GM19025 (cell line): ENCODE results near the gene ALOXE3.
"Not testable (repeated sequence)": the region's sequence is repeated elsewhere in the genome, so short reads cannot be mapped to it uniquely, and the experiment has no call there.

Experiments used
- ATAC-seq: cut with Tn5 transposase; IDR thresholded peaks from one replicate; pipeline ENCODE4 v1.9.1; 2021; ENCODE audit warnings: mild to moderate bottlenecking, low read depth, moderate library complexity; ENCODE audit not compliant: unreplicated experiment

ALOXE3 gene

DNA sequence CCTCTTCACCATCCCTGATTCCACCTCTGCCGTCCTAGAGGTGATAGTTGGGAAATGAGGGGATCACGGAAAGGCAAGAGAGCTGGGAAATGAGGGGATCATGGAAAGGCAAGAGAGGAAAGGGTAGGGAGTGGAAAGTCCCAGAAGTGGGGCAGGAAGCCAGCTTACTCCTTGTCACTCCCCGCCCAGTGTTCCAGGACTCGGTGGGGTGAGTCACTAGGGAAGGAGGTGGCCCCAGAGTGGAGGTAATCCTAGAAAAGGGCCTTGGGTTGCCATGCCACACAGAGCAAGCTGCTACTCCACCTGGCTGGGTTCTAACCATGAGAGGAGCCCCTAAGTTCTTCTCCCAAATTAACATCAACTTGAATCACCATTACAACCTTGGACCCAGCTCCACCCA, 14.8 kb downstream of the ALOXE3 start:
- no peak for ATAC-seq

DNA sequence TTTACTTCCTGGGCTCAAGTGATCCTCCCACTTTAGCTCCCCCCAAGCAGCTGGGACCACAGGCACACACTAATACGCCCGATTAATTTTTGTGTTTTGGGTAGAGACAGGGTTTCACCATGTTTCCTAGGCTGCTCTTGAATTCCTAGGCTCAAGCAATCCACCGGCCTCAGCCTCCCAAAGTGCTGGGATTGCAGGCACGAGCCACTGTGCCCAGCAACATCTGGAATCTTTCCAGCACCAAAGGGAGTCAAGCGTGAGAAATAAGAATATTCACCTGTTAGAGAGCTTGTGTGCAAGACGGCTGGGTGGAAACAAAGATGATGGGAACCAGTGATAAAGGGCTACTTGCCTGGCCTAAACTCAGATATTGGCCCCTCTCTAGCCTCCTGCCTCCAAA, 16.6 kb downstream of the ALOXE3 start:
- no peak for ATAC-seq

DNA sequence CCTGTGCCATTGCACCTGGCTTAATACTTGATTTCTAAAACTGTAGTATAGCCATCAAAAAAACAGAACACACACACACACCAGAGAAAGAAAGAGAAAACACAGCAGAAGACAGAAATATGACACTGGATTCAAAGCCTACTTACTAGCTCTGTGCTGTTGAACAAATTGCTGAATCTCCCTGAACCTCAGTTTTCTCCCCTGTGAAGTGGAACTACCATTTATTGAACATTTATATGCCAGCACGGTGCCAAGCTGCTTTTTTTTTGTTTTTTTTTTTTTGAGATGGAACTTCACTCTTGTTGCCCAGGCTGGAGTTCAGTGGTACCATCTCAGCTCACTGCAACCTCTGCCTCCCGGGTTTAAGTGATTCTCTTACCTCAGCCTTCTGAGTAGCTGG, 17.6 kb downstream of the ALOXE3 start:
- ATAC-seq = no peak

DNA sequence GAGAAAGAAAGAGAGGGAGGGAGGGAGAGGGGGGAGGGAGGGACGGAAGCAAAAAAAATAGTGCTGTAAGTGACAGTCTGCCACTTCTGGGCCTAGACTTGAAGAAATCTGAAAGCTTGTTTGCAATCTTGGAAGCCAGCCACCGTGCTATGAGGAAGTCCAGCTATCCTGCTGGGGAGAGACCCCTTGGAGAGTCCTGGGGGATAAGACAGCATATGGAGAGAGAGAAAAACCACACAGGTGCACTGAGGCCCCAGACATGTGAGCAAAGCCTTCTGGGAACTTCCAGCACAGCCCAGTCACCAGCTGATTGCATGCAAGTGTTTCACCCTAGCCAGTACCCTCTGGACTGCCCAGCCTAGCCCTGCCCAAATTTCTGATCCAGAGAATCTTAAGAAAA, 18.2 kb downstream of the ALOXE3 start:
- ATAC-seq = no peak

DNA sequence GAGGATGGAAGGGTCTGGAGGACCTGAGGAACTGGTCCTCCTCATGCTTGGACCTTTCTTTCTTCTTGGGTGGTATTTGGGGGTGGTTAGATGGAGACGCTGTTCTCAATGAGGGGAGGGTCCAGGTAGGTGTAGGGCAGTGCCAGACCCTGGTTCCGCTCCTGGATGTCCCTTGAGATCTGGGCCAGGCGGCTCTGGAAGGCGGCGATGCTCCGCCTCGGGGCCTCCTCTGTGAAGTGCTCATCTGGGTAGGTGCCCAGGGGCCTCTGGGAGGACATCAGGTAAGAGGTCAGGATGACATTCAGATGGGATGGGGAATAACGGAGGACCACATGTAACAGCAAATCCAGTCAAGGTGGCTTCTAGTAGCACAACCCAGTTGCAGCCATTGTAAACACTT, 21.8 kb downstream of the ALOXE3 start:
- no peak for ATAC-seq

DNA sequence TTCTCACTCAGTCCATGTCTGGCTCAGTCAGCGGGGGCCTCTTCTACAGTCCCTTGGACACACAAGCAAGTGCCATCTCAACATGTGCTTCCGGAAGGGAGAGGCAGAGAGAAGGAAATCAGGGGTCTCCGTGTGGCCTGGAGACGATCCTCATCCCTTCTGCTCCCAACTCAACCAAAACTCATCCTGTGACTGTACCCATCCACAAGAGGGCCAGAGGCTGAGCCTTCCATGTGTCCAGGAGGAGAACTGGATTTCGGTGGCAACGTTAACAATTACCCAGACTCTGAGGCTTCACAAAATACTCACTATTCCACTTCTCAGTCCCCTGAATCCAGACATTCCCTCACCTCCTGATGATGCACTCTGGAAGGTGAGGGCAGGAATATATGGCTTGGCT, 23.0 kb downstream of the ALOXE3 start:
- ATAC-seq = no peak

DNA sequence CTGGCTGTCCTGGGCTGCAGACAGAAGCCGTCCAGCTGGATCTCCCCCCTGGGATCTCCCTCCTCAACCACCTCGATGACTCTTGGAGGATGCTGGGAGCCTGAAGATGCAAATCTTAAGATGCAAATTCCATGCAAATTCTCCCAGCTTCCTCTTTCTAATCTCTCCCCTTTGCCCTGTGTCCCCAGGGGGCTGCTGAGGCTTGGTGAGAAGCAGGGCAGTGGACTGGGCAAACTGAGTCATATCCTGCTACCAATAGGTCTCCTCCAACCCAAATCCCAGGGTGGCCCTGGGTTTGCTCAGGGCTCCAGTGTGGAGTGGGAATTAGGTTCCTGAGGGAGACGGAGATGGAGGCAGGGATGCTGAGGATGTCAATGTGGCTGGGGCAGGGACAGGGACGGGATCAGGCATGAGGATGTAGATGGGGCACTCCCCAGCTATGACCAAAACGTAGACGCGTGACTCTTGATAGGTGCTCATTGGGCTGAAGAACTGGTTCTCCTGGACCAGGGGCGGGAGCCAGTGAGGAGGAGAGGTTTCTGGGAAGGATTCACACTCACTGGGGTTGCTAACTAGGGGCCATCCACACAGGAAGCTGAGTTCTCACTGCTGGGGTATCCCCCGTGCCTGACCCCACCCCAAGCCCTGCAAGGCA, 27.2 kb downstream of the ALOXE3 start:
- no peak for ATAC-seq

DNA sequence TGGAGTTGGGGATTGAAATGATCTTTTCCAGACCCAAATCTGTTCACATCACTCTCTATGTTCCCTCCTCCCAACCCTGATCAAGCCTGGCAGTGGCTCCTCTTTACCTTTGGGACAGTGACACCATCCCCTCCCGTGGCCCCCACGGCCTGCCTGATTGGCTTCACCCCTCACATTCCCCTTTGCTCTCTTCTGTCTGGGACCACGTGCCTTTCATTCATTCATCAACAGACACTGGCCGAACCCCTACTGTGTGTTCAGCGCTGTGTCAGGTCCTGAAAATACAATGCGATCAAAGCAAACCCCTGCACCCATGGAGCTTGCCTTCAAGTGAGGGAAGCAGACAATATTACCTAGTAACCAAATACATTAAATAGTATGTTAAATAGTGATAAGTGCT, 28.6 kb downstream of the ALOXE3 start:
- ATAC-seq = no peak

DNA sequence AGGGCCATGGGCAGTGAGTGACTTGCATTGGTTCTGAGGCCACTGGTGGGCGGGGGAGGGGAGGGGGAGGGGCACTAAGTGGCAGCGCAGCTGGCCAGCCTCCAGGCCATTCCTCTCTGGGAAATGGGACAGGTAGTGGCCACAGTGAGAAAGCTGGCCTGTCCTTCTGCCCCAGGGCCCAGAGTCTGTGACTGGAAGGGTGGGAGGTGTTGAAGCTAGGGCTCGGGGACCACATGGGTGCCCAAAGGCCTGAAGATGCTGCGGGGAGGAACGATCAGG, 30.4 kb downstream of the ALOXE3 start:
- ATAC-seq = no peak

DNA sequence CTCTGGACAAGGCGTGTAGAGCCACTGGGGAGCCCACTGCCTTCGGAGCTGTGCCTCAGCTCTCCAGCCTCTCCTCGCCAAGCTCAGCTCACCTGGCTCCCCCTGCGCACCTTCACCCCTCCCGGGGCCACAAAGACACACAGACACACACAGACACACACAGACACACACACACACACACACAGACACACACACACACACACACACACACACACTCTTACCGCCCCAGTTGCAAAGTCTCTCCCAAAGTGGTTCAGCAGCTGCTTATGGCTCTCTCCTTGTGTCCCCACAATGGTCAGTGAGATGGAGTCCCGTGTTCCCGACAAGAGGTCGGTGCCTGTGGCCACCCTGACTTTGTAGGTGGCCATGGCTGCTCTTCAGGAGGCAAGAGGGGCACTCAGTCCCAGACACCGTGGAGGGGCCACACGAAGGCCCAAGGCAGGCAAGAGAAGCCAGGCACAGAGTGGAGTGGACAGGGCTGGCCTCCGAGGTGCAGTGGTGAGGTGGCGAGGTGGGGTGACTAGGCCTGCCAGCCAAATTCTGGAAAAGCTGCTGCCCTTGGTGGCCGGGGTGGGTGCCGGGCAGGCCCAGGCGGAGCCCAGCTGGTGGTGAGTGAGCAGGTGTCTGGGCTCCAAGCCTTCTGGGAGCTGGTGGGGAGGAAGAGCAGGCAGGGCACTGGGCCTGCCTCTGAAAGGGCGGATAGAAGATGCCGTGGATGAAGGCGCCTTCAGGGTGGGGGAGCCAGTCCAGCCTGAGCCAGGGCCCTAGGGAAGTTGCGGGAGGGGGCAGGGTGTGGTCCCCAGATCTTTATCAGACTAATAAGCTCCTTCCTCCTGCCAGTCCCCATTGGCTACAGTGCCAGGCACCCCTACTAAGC, 31.0 kb downstream of the ALOXE3 start, which contains the start of gene ALOX12B:
TSS of gene ALOX12B (minus strand) at position 642 of the 877 bp plus-strand sequence. CDS start at position 368, 274 bp downstream.
- no peak for ATAC-seq

DNA sequence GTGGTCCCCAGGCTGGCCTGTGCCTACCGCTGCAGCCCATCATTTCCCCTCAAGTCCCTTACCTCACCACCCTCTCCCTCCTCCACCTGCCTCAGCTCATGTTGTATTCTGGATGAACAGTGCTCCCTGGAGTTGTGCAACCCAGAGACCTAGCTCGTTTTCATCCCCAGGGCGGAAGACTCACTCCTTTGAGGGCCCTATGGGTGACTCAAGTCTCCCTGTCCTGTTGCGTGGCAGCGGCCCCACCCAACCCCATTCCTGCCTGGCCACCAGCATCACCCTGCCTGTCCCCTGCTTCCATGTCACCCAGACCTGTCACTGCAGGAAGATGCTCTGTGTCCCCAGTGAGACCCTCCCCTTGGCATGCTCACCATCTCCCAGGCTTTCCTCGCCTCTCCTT, 34.1 kb downstream of the ALOXE3 start:
- ATAC-seq = no peak

DNA sequence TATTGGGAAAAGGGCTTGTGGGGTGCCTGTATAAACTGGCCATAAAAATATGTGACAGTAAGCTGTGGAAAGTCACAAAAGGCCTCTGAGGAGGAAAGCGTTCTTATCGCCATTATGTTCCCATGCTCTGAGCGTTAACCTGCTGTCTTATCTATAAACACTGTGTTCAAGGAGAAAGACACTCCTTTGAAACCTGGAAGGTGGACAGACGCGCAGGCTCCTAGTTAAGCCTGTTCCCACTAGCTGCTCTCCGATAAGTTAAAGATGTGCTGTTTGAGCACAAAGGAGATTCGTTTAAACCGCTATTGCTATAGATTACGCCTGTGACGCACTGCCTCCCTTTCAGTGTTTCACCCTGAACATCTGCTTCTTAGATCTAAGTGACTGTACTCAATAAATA, 36.0 kb downstream of the ALOXE3 start:
- ATAC-seq = no peak

DNA sequence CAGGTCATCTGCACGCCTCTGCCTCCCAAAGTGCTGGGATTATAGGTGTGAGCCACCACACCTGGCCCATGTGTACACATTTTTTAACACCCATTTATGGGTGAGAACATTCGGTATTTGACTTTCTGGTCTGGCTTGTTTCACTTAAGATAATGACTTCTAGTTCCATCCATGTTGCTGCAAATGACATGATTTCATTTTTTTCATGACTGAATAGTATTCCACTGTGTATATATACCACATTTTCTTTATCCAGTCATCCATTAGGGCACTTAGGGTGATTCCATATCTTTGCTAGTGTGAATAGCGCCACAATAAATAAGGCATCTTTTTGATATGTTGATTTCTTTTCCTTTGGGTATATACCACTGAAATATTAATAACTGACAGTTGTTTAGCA, 36.4 kb downstream of the ALOXE3 start:
- ATAC-seq = no peak

DNA sequence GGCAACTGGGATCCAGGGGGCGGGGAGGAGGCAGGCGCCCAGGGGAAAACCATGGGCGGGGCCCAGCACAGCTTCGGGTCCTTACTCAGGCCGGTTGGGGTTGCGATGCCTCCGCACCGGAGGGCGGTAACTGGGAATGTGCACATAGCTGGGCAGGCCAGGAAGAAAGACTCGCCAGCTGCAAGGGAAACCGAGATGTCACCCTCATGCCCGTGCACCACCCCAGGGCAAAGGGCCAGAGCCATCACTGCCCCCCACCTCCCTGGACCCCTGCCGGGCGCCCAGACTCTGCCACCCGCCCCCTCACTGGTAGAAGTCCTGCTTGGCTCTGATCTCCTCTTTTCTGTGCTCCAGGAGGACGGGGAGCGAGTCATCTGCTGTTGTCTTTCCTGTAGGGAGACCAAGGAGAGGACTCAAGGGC, 37.5 kb downstream of the ALOXE3 start:
- ATAC-seq = no peak

DNA sequence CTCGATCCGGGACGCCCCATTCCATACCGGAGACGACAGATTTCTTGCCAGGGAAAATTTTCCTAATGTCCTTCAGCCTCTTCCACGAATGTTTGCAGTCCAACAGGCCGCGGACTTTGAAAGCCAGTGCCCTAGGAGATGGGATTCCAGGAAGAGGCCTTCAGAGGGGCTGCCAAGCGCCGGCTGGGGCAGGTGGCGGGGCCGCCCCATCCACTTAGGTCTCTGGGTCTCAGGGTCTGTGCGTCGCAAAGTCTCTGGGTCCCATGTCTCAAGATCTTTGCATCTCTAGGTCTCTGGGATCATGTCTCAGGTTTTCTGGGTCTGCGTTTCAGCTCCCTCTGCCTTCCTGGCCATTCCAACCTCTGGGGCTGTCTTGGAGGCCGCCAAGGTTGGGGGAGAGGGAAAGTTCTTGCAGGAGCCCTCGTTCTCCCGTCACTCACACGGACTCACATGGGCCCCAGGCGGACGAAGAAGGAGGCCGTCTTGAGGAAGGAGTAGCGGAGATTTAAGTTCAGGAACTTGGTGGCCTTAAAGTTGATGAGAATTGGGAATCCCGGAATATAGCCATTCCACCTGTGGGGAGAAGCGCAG, 38.0 kb downstream of the ALOXE3 start:
- ATAC-seq = no peak

DNA sequence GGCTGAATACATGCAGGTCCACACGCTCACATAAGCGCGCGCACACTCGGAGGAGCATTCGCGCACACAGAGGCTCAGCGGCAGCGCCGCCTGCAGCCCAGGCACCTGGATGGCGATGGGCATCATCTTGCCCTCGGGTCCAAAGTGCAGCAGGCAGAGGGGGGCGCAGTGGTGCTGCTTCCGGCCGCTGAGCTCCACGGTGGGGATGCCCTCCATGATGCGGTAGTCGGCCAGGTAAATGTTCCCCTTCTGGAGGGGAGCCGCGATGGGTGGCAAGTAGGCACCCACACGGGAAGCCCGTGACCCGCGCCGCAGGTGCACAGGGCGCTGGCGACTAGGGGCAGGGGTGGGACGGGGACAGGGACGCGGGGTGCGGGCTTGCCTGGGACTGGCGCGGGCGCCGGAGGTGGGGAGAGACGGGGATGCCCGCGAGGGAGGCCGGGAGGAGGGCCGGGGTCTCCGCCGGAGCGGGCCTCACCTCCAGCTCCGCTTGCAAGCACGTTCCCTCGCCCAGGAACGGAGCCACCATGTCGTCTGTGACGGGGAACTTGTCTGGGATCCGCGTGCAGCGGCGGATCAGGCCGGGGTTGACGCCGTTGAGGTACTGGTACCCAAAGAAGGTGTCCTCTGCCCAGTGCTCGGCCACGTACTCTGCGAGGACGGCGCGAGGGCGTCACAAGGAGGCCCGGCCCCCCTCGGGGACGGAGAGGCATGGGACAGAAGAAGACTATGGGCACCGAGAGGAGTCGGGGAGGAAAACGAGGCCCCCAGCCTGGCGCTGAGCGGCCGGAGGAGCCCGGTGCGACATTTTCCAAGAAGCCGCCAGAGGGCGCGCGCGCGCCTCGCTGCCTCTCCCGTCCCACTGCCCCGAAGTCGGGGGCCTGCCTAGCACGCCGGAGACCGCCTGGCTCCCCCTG, 38.8 kb downstream of the ALOXE3 start:
- no peak for ATAC-seq

DNA sequence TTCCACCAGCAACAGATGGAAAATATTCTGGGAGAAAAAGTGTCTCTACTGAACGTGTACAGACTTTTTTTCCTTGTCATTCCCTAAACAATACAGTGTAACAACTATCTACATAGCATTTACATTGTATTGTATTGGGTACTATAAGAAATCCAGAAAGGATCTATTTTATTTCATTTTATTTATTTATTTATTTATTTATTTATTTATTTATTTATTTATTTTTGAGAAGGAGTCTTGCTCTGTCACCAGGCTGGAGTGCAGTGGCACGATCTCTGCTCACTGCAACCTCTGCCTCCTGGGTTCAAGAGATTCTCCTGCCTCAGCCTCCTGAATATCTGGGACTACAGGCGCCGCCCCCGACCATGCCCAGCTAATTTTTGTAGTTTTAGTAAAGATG, 40.4 kb downstream of the ALOXE3 start:
- ATAC-seq = not testable (repeated sequence)

DNA sequence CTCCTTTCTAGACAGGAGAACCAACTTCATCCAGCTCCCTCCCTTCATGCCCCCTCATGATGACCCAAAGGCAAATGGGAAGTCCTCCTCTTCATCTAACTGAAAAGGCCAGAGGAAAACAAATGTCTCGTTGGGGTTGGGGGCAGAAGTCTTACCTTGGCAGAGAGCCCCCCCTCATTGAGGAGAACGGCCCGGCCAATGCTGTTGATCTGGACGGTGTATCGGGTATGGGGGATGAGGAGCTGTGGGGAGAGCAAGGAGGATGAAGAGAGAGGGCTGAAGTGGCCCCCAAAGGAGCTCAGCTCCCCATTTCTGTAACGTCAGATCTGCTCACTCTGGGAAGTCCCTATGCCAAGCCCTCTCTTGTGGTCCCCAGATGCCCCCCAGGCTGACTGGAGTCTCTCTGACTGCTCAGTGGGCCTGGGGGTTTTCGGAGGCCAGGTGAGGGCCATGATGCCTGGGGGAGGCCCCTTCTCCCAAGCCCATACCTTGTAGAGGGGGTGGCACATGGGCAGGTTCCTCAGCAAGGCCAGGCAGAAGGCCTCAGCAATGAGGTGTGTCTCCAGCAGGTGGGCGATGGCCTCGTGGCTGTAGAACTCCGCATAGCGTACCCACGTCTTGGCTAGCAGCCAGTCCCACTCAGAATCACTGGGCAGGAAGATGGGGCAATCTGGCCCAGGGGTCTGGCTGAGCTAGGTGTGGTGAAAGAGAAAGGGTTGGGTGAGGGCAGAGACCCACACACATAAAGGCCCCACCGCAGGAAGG, 41.6 kb downstream of the ALOXE3 start:
- no peak for ATAC-seq

DNA sequence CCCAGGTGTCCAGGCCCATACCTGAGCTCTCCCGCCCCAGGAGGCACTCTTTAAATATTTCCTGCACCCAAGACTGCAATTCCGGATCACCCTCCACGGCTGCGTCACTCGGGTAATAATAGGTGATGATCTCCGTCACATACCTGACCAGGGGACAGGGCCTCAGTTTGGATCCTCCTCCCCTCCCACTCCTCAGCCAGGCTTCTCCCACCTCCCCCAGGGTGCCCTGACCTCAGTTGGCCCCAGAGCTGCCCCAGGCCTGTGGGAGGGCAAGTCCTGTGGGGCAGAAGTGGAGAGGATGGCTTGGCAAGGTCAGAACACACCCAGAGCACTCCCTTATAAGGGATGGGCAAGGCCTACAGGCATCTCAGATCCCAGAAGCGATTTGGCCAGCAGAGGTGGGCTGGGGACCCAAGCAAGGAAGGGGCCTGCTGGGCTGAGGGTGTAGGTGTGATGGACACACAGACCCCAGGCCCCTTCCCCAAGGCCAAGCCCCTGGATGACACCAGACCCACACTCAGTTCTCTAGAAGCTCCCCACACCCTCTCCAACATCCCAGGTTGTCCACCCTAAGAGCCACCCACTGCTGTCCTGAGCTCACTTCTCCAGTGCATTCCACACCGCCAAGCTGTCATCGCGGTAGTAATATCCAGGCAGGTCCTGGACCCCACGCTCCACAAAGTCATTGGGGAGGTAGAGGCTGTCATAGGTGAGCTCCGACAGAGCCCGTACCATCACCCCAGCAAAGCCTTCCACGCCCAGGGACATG, 42.6 kb downstream of the ALOXE3 start:
- no peak for ATAC-seq
